Right lobe of liver (tissue), 4 donors: Measurements from ENCODE around the gene ITPKC.

Experiments
- CTCF ChIP-seq, 4 donors: fragments of 200-600 bp in 3 of 4; fragments of 450-650 bp in 1 of 4; IDR thresholded peaks; one replicate each; pipeline versions ENCODE4 v1.5.1 to v1.8.0; 2016 to 2022; ENCODE audit warnings: antibody characterized with exemption in 4 of 4, mild to moderate bottlenecking in 2 of 4
- POLR2A ChIP-seq: fragments of 450-650 bp; IDR thresholded peaks from one replicate; pipeline ENCODE4 v1.6.1; 2017; ENCODE audit warnings: antibody characterized with exemption, mild to moderate bottlenecking
- donor health status: DM: no; HTN: no; CAD: no.
- donor health status: DM: no; HTN: no; CAD: no.
- donor health status: DM: no; HTN: yes; CAD: no.

- TF ChIP-seq CTCF (IDR thresholded peaks at IDR 0.05) (no peak), POLR2A (no peak)
Observed at GRCh38 chr19:40755248-40755624, 38.3 kb downstream of the ITPKC start.
